HG03439 (cell line): Measurements from ENCODE around the gene RNU4-1.
"Not testable (repeated sequence)": the region's sequence is repeated elsewhere in the genome, so short reads cannot be mapped to it uniquely, and the experiment has no call there.

ENCODE experiments used
- ATAC-seq: cut with Tn5 transposase; IDR thresholded peaks from one replicate; pipeline ENCODE4 v1.9.1; 2021; ENCODE audit warnings: mild to moderate bottlenecking, moderate library complexity; ENCODE audit not compliant: unreplicated experiment

RNU4-1 gene

GRCh38 chr12:120259418-120260202 is 33.4 kb downstream of the RNU4-1 start:
- no peak for ATAC-seq

DNA sequence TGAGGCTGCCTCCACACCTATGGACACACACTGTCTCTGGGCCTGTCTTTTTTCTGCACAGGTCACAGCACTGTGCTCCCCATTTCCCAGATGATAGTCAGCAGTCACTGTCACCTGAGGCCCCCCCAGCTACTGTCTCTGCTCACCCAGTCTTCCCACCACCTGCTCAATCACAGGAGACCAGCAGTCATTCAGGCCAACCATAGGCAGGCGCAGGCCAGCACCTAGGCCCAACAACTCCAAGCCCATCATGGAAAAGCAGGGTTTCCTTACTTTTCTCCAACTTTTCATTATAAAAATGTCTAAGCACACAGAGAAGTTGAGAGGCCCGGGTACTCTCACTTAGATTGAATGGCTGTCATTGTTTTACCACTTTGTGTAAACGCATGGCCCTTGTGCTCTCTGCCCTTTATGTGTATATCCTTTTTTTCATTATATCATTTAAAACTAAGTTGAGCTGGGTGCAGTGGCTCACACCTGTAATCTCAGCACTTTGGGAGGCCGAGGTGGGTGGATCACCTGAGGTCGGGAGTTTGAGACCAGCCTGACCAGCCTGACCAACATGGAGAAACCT is 34.6 kb downstream of the RNU4-1 start:
- no peak for ATAC-seq

DNA sequence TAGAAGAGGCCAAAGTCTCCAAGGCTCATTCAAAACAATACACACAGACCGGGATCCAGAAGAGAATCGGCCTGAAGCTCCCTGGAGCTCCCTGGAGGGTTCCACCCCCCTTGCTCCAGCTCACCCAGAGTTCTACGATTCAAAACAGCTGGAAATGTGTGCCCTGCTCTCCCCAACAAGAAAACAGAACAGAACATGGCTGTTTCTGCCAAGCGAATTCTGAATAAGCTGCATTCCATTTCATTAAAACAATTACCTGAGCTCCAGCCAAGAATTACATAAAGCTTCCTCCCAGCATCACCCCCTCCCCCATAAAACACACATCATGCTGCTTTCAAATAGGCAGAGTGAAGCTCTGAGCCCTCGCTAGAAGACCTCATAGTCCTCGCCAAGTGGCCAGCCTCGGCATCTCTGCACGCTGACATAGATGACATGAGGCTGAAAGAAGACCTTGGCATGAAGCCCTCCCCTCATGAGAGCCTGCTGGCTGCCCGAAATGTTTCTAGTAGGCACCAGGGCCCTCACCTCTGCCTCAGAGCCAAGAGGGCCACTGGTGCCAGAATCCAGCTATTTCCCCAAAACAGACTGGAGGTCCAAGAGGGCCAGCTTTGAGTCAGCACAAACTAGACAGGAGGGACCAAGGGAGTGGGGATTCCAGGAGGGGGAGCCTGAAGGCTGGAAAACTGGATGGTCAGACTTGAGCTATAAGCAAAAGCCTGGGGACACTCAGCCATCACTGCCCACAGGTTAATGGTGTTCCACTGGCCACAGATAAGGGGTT is 35.8 kb downstream of the RNU4-1 start:
- ATAC-seq, result no peak

DNA sequence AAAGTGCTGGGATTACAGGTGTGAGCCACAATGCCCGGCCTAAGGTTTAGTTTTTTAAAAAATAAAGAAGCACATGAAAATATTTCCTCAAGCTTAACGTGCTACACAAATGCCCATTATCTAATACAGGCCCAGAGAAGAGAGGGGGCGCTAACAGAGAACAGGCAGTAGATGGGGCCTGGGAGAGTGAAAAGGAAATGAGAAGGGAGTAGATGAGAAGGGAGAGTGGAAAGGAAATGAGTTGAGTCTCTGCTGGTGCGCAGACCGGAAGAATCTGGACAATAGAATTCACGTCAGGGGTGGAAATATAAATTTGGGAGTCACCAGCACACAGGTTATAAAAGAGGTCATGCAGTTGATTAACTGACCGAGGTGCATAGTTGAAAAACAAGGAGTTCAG is 38.2 kb downstream of the RNU4-1 start:
- ATAC-seq, result no peak

DNA sequence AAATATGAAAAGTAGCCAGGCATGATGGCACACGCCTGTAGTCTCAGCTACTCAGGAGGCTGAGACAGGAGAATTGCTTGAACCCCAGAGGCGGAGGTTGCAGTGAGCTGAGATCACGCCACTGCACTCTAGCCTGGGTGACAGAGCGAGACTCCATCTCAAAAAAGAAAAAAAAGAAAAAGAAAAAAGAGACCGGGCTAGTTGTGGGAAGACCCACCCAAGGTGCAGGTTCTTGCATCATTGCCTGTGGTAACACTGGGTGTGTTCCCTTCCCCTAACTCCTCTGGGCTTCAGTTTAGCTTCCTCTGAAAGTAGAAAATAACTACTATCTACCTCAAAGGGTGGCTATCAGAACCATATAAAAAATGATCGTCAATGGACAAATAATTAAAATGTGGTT is 39.7 kb downstream of the RNU4-1 start:
- ATAC-seq, result not testable (repeated sequence)

- ATAC-seq, result no peak
Measured at GRCh38 chr12:120252071-120252906, 40.7 kb downstream of the RNU4-1 start.

GRCh38 chr12:120251364-120252070 is 41.5 kb downstream of the RNU4-1 start:
- not testable (repeated sequence) for ATAC-seq

DNA sequence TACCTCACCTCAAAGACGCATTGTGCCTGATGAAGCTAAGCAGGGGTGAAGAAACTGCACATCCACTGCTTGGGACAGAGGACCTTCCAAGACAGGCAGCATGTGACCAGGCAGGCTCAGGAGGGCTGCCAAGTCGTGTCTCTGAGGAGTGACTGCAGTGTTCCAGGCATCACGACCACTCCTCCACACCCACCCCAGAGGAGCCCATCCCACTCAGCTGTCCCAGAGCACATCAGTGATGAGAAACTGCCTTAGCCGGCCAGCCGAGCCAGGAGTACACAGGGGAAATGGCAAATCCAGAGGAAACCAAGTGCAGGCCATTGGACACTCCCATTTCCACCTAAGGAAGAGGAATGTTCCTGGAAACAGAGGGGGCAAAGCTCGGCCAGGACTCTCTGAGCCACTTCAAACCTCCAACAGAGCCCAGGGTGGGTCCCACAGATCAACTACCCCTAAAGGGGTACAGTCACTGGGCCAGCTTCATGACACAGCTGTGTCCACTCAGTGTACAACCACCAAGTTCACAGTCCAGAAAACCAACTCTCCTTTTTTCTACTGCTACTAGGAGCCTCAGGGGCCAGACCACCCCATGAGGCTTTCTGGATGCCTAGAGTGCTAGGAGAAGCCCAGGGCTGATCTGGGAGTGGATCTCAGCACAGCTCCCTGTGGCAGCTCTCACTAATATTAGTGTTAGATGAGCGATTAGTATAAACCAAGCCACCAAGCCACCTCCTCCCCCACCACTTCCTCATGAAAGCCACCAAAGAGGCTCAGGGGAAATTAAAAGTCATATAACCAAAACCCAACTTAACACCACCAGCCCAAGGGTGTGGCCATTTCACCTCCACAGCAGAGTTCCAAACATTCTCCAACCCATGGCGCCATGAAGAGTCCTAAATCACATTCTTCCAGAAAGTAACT is 42.9 kb downstream of the RNU4-1 start:
- no peak for ATAC-seq

GRCh38 chr12:120249266-120249874 is 43.7 kb downstream of the RNU4-1 start:
- ATAC-seq, result no peak

- ATAC-seq, result no peak
Measured at GRCh38 chr12:120247621-120248030, 45.4 kb downstream of the RNU4-1 start.

DNA sequence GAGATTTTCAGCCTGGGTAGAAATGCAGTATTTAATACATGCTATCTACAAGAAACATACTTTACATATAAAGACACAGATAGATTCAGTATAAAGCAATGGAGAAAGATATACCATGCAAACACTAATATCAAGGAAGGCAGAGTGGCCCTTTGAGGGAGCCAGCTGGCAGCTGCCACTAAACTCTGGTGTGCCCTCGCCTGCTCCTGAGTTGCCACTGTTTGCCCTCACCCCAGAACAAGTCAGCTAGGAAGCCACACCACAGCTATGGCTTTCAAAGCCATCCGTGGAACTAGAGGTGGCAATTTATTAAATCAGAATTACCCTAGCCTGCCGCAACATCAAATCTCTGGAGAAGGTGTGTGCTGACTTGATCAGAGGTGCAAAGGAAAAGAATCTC is 45.9 kb downstream of the RNU4-1 start:
- ATAC-seq, result no peak

- not testable (repeated sequence) for ATAC-seq
Measured at GRCh38 chr12:120246705-120247104, 46.3 kb downstream of the RNU4-1 start.
